HG03439 (cell line): ENCODE measurements around the gene USP6.
"Not testable (repeated sequence)": the region's sequence is repeated elsewhere in the genome, so short reads cannot be mapped to it uniquely, and the experiment has no call there.

Experiments used
- ATAC-seq: cut with Tn5 transposase; IDR thresholded peaks from one replicate; pipeline ENCODE4 v1.9.1; 2021; ENCODE audit warnings: mild to moderate bottlenecking, moderate library complexity; ENCODE audit not compliant: unreplicated experiment

USP6 gene

DNA sequence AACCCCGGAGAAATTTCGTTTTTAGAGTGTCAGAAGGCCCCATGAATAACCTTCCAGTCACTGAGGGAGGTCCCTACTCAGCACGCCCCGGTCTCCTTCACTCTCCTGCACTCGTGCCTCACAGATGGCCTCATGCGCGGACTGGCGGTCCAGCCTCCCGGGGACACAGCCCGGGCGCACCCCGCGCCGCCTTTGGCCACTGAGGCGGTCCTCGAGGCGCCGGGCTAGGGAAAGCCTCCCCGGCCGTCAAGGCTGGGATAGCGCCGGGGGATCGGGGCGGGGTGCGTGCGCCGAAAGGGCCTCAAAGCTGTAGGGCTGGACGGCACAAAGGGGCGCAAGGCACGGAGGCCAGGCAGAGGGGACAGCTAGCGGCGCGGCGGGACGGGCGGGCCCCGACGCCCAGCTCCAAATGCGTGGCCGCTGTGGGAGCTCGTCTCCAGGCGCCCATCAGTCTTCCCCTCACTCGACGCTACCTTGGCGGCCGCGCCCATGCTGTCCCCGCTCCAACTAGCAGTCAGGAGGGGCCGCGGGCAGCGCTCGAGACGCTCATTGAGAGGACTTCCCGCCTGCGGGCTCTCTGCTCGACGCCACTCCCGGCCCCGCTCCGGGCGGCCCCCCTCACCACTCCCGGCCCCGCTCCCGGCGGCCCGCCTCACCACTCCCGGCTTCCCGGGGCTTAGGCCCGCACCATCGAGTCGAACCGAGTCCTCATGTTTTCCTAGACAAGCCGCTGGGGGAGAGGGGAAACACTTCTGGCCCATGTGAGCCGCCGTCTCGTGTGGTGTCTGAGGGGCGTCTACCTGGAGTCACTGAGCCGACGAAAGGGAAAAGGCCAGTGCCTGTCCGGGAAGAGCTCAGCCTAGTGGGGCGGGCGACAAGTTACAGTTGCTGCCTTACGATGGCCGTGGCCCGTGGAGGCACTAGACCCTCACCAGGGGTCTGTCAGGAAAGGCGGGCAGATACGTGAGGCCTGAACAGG is at the start of gene USP6:
Gene USP6 (plus strand): TSS at position 360 of the 979 bp plus-strand sequence. CDS start 14,336 bp downstream, outside the sequence.
- no peak for ATAC-seq

DNA sequence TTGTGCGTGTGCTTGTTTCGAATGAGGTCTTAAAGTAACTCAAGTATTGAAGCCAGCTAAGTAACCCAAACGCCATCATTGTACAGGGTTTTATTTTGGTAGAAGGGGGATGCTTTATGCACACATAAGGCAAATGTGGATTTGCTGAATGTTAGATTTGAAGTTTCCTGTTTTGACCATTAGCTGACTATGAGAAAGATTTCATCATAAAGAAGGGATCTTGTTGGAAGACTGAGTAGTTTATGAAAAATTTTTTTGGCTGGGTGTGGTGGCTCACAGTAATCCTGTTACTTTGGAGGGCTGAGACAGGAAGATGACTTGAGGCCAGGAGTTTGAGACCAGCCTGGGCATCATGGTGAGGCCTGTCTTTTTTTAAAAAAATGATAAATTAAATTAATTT is 47.6 kb upstream of the USP6 start:
- no peak for ATAC-seq

DNA sequence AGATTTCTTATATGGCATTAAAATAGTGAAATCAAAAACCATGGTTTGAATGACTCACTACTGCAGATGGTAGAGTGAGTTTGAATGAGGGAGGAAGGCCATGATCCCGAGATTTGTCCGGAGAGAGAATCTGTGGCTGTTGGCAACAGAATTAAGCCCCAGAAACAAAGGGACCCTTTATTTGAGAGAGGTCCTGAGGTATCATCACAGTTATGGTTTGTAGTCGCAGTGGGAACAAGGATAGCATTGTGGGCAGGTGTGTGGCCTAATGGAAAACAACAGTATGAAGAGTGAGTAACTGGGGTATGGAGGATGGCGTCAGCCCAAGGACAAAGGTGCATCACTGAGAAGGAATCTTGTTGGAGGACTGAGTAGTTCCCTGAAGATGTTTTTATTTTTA is 46.1 kb upstream of the USP6 start:
- no peak for ATAC-seq

DNA sequence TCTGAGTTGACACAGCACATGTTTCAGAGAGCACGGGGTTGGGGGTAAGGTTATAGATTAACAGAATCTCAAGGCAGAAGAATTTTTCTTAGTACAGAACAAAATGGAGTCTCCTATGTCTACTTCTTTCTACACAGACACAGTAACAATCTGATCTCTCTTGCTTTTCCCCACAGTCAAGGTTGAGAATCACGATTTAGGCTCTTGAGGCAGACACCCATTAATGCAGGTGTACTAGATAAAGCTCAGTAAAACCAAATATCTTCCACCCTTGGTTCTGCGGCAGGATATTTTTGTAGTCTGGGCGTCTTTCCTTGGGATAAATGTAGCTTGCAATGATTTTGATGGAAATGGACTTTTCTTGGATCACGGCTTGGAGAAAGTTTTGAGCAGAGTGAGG is 40.4 kb upstream of the USP6 start:
- ATAC-seq: not testable (repeated sequence)

DNA sequence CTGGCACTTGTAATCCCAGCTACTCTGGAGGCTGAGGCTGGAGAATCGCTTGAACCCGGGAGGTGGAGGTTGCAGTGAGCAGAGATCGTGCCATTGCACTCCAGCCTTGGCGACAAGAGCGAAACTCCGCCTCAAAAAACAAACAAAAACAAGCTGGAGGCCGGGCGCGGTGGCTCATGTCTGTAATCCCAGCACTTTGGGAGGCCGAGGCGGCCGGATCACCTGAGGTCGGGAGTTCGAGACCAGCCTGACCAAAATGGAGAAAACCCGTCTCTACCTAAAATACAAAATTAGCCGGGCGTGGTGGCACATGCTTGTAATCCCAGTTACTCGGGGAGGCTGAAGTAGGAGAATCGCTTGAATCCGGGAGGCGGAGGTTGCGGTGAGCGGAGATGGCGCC is 38.6 kb upstream of the USP6 start:
- ATAC-seq: not testable (repeated sequence)

DNA sequence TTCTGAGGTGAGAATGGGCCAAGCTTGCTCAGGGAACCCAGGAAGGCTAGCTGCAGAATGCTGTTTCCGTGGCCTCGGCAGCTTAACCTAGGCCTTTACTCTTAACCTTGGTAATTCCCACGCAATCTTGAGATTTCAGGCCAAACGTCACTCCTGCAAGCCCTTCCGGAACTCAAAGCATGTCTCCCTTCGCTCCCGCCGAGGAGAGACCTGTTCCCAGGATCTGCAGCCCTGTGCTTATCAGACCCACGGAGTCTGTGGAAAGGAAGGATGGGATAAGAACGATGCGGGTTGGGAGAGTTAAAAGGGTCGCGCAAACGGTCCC is 38.1 kb upstream of the USP6 start:
- no peak for ATAC-seq

DNA sequence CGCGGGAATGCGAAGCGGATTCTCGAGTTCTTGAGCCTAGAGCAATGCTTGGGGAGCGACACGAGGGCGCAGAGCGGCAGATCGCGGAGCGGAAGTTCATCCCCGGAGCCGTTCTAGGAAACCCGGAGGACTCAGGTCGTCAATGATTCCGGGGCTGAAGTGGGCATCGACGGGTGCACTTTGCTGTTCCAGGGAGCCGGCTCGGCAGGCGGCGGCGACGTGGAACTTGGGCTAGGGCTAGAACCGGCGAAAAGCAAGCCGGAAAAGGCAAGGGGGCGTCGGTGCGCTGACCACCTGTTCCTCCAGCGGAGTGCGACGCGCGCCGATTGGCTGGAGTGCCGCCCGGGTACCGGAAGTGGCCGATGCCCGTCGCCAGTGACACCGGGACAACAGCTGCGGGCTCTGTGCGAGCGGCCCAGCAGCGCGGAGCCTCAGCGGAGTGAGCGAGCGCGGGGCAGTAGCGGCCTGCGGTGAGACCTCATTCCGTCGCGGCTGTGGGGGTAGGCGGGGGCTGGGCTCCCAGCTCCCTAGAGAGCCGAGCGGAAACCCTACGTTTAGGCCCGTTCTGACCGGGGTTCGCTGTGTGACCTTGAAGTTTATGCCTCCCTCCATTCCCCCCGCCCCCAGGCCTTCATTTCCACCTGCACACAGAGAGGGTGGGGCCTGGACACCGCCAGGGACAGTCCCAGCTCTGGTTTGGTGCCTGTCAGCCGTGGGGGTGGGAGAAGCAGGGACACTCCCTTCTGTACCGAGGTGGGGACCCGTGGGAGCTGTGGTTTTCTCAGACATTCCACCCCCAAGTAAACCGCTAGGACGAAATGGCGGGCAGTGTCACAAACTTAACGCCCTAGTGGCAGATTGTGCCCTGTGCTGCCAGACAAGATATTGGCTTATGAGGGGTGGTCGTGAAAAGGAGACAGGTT is 37.5 kb upstream of the USP6 start, which contains the start of gene ZFP3:
Gene ZFP3 (plus strand): TSS at position 362 of the 923 bp plus-strand sequence. CDS start 13,038 bp downstream, outside the sequence.
- peak; percentile 72 for ATAC-seq

DNA sequence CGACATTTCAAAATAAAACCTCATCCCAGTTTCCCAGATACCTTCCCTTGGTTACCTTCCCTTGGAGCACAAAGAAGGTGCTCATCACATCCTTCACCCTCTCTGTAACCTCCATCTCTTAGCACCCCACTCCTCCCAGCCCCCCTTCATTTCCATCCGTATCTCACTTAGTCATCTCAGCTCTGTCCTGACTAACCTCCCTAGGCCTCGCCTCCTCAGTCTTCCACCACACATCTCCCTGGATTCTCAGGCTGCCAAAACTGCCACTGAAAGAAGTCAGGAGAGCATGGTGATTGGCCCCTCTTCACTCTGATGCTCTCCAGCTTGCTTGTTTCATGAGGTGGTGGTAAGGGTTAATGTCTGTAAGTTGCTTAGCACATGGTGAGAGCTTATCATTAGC is 35.2 kb upstream of the USP6 start:
- no peak for ATAC-seq

DNA sequence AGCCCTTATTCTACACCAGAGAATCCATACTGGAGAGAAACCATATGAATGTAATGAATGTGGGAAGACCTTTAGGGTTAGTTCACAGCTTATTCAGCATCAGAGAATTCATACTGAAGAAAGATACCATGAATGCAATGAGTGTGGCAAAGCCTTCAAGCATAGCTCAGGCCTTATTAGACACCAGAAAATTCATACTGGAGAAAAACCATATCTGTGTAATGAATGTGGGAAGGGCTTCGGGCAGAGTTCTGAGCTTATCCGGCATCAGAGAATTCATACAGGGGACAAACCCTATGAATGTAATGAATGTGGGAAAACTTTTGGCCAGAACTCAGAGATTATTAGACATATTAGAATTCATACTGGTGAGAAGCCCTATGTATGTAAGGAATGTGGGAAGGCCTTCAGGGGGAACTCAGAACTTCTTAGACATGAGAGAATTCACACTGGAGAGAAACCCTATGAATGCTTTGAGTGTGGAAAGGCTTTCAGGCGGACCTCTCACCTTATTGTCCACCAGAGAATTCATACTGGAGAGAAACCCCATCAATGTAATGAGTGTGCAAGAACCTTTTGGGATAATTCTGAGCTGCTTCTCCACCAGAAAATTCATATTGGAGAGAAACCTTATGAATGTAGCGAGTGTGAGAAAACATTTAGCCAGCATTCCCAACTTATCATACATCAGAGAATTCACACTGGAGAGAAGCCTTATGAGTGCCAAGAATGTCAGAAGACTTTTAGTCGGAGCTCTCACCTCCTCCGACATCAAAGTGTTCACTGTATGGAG is 23.4 kb upstream of the USP6 start:
- ATAC-seq: no peak

DNA sequence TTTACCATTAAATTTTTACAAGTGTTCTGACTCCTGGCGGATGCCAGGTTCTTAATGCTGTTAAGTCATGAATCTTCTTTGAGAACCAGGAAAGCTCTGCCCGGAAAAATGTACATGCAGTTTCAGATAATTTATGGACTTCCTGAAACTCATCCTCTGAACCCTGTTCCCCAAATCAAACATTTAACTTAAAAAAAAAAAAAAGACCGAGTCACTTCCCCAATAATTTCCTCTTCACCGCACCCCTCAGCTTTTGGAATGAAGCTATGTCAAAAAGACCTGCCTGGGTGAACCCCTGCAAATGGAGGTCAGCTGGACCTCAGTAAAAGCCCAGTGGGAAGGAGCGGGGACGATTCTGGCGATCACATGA is 19.1 kb upstream of the USP6 start:
- no peak for ATAC-seq

DNA sequence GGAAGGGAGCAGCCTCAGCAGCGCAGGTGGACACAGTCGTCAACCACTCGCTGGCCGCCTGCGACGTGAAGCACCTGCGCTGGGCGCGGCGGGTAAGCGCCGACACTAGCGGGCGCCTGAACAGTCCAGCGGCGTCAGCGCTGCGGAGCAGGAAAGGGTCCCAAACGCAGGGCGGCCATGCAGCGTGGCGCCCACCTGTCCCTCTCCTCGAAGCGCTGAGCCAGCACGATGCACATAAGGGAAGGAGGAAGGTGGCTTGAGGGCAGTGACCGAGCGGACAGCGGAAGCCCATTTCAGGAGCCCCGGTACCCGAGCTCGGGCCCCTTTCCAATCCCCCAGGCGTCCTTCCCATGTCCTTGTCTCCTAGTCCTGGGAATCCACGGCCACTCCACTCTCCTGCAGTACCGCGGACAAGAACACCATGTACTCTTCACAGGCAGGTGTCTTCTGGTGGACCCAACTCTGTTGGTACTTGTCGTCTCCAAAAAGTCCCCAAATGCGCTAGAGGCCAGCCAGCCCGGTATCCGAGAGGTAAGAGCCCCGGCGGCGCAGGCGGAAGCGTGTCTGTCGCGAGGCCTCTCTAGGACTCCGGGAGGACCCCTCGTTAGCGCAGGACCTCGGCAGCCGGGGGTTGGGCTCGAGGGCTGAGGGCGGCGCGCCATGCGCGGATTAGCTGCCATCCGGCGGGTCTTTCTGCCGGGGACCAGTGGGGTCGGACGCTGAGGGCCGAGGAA is 18.6 kb upstream of the USP6 start:
- ATAC-seq: no peak

DNA sequence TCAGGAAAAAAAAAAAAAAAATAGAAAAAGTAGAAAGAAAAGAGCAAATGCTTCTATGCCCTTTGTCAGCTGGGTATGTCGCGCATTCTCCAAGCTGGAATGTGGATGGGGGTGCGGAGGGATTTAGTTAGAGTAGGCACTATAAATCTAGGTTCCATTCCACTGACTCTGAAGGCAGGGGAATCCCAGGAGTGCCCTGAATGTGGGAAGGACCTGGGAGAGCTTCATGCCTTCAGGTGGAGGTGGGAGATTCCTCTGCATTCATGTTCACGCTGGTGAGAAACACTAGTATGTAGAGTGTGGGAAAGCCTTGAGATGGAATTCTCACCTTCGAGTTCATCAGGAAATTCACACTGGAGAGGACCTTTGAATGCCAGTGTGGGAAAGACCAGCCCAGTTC is 16.6 kb upstream of the USP6 start:
- ATAC-seq: no peak

DNA sequence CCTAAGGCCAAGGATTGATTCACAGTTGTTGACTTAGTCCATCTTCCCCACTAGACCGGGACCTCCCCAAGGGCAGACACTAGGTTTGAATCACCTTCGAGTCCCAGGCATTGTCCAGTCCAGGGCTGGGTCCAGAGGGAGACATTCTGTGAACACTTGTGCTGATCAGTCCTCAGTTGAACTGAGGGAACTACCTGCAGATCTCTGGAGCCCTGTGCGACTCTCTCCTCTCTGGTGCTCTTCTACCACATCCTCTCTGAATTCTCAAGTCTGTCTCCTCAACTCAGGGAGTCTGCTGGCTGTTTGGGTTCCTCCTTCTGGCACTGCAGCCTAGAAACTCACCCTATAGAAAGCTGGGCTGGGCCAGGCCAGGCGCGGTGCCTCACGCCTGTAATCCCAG is 15.0 kb upstream of the USP6 start:
- ATAC-seq: no peak

DNA sequence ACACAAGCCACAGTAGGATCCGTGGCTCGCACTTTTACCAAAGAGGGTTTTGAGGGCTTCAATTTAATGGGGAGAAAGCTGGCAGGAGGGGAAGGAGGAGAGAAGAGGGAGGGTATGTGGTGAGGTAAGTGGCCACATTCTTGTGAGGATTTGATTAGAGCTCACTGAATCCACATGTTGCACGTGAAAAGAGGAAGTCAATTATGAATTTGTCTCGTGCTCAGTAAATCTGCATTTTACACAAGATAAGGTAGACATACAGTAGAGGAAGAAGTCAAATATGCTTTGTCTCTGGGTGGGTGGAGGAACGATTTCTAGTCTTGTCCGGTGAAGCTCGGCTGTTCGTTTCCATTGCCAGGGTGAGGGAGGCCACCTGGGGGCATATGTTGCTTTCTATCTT is 5.0 kb upstream of the USP6 start:
- no peak for ATAC-seq

DNA sequence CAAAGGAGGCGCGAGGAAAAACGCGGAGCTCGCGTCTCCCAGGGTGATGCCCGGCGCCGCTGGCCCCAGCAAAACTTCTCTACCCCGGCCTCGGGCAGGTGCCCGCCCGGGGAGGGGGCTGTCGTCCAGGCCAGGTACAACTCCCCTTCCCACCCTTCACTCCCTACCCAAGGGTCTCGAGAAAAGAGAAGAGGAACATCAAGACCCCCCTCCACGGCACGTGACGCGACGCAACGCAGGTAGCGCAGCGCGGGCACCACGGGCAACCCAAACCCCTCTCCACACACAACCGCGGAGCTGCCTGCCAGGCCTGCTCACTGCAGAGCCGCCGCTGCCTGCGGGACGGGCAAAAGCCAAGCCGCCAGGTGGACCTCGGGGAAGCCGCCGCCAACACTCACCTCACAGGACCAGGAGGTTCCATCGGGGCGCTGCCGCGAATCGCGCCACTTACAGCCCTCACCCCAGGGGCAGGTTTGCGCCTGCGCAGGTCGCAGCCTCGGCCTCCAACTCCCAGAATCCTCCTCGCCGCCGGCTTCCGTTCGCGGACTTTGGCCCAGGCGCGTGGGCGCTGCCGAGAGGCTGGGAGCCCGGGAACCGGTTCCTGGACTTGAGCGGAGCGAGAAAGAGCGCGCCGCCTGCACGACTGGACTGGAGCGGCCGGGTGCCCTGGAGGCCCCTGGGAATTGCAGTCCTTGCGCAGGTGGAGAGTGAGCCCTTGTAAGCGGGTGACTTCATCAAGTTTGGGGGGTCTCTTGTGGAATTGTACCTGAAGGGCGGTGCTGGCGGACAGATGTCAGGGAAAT is 4.2 kb upstream of the USP6 start, which contains the start of gene ZNF232:
Gene ZNF232 (minus strand): TSS at position 477 of the 803 bp plus-strand sequence. CDS start 56 bp downstream, at position 421.
- peak; percentile 72 for ATAC-seq

DNA sequence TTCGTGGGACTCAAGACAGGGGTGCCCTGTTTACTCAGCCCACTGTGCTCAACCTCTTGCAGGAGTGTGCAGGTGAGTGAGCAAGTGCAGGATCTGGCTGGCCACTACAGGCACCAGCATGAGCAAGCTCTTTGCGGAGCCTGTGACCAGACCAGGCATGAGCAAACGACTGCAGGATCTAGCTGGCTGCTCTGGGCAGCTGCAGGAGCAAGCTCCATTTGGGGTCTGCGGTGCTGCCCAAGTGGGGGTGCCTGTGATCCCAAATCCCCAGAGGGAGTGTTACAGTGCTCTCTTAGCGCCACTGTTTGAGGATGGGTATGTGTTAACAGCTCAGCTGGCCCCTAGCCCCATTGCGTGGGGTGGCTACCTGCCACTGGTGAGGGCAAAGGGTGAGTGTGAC is 2.4 kb downstream of the USP6 start:
- no peak for ATAC-seq

DNA sequence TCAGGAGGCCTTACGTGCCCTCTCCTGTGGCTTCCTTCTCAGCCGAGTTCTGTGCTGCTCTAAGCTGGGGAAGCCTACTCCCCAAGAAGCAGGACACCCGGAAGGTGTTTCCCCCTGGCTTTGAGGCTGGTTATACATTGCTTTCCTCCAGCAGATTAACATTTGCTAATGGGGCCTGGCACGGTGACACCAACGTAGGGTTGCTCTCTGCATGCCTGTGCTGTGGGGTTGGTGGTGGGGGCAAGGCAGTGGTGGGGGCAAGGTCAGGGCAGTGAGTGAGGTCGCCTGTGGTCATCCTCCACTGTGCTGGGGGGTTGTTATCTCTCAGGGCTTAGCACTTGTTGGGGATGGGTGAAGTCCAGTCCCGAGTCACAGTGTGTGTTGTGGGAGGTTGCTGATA is 4.2 kb downstream of the USP6 start:
- ATAC-seq: no peak

DNA sequence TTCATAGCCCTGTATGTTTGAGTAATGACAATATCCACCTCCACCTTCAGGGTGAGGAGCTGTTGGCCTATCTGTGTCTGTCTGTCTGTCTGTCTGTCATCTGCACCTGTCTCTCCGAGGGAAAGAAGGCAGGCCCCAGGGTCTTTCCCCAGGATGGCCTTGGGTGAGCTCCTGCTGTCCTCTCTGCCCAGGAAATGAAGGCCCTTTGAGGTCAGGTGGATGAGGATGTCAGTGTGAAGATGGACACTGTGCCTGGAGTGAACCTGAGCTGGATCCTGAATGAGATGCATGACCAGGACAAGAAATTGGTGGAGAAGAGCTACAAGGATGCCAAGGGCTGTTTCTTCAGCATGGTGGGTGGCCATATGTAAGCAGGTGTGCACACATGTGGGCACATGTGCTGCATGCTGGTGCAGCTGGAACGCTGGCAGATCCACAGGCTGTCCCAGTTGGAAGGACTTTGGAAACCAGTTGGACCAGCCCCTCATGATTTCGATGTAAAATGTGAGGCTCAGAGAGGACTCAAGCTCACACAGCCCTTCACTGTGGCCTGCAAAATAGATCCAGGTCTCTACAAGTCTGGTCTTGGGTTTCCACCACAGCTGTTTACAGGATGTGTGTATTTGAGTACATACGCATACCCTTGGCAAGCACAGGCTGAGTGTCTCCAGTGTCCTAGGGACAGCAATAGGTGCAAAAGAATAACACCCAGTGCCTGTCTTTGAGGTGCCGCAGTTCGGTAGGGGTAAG is 4.8 kb downstream of the USP6 start:
- ATAC-seq: not testable (repeated sequence)
